ENCODE measurements around the gene TAF3.

TAF3 gene

GRCh38 chr10:7980196-7980595 lies 161.9 kb downstream of the TAF3 start:
- DNase-seq (ENCODE audit: low read depth), result no peak
- no peak overlapping the region for H3K4me3 ChIP-seq (ENCODE audit: low read depth, low read length)
- TF ChIP-seq CTCF (IDR thresholded peaks at IDR 0.05; ENCODE audit: low read depth, low read length, missing control alignments), result no peak
- in situ Hi-C loops (cut with HindIII; ENCODE audit: low sequenced_read_pairs), result no loop called here

GRCh38 chr10:7982727-7983126 lies 164.4 kb downstream of the TAF3 start:
- in situ Hi-C loops (cut with HindIII; ENCODE audit: low sequenced_read_pairs), result no loop called here
- DNase-seq (ENCODE audit: low read depth), result no peak
- no peak overlapping the region for H3K4me3 ChIP-seq (ENCODE audit: low read depth, low read length)
- TF ChIP-seq CTCF (IDR thresholded peaks at IDR 0.05; ENCODE audit: low read depth, low read length, missing control alignments), result no peak

- in situ Hi-C loops (cut with HindIII; ENCODE audit: low sequenced_read_pairs), result no loop called here
- no peak overlapping the region for H3K4me3 ChIP-seq (ENCODE audit: low read depth, low read length)
- DNase-seq (ENCODE audit: low read depth), result no peak
- TF ChIP-seq CTCF (IDR thresholded peaks at IDR 0.05; ENCODE audit: low read depth, low read length, missing control alignments), result no peak
Measured at GRCh38 chr10:7984325-7984724, 166.0 kb downstream of the TAF3 start.

- DNase-seq (ENCODE audit: low read depth), result no peak
- in situ Hi-C loops (cut with HindIII; ENCODE audit: low sequenced_read_pairs), result no loop called here
- H3K4me3 ChIP-seq (ENCODE audit: low read depth, low read length), result no peak overlapping the region
- no peak for TF ChIP-seq CTCF (IDR thresholded peaks at IDR 0.05; ENCODE audit: low read depth, low read length, missing control alignments)
Measured at GRCh38 chr10:7984896-7985295, 166.6 kb downstream of the TAF3 start.

- in situ Hi-C loops (cut with HindIII; ENCODE audit: low sequenced_read_pairs), result no loop called here
- no peak for DNase-seq (ENCODE audit: low read depth)
- H3K4me3 ChIP-seq (ENCODE audit: low read depth, low read length), result no peak overlapping the region
- TF ChIP-seq CTCF (IDR thresholded peaks at IDR 0.05; ENCODE audit: low read depth, low read length, missing control alignments), result no peak
Measured at GRCh38 chr10:7986851-7987250, 168.5 kb downstream of the TAF3 start.

- no peak overlapping the region for H3K4me3 ChIP-seq (ENCODE audit: low read depth, low read length)
- no peak for TF ChIP-seq CTCF (IDR thresholded peaks at IDR 0.05; ENCODE audit: low read depth, low read length, missing control alignments)
- in situ Hi-C loops (cut with HindIII; ENCODE audit: low sequenced_read_pairs), result no loop called here
- no peak for DNase-seq (ENCODE audit: low read depth)
Measured at GRCh38 chr10:7988989-7989388, 170.7 kb downstream of the TAF3 start.

GRCh38 chr10:7998831-7999230 lies 180.5 kb downstream of the TAF3 start:
- H3K4me3 ChIP-seq (ENCODE audit: low read depth, low read length), result no peak overlapping the region
- TF ChIP-seq CTCF (IDR thresholded peaks at IDR 0.05; ENCODE audit: low read depth, low read length, missing control alignments), result no peak
- DNase-seq (ENCODE audit: low read depth), result no peak
- in situ Hi-C loops (cut with HindIII; ENCODE audit: low sequenced_read_pairs), result no loop called here
